Panc1 (cell line): ENCODE data around the gene DNAJC10. TPM values are rescaled to one million over a fixed set of nuclear protein-coding genes. Genes with fewer than 3 reads are reported as not detected.
A peak's percentile ranks its signal among the peaks of the same experiment; 100 is the strongest.
"Not testable (repeated sequence)": the region's sequence is repeated elsewhere in the genome, so short reads cannot be mapped to it uniquely, and the experiment has no call there.

ENCODE experiments used
- ATAC-seq: fragments of 200-7000 bp; cut with Tn5 transposase; 2 replicates; pipeline ENCODE4 v1.9.1; 2020; ENCODE audit warnings: mild to moderate bottlenecking, moderate library complexity
- BruUV-seq: library from RNA; stranded (reverse); fragments of 400-500 nt; replicated peaks from 2 replicates; lab custom pipeline; 2021; lab: Mats Ljungman, UMichigan
- CTCF ChIA-PET: fragments of 300-600 bp; sonication (Branson Sonifier 250); formaldehyde crosslinking; loops from one replicate; lab custom pipeline; 2022; ENCODE audit warnings: antibody characterized with exemption; lab: Charles Lee
- POLR2A ChIA-PET: fragments of 300-600 bp; sonication (Branson Sonifier 250); formaldehyde crosslinking; loops from one replicate; lab custom pipeline; 2022; ENCODE audit warnings: antibody characterized with exemption; lab: Charles Lee
- DNase-seq: peaks from one replicate; pipeline ENCODE4 v3.0.0-alpha.2; 2010; ENCODE audit warnings: low read depth, low spot score
- H3K27ac ChIP-seq: 2 replicates; pipeline ENCODE4 v1.5.1; 2011; ENCODE audit warnings: mild to moderate bottlenecking, low read length, inconsistent platforms
- H3K27me3 ChIP-seq: fragments of 200-500 bp; sonication (Bioruptor generic); 2 replicates; pipeline ENCODE4 v1.6.0; 2014; ENCODE audit warnings: low read length, inconsistent platforms; ENCODE audit not compliant: control insufficient read depth, insufficient read depth
- H3K36me3 ChIP-seq: fragments of 200-500 bp; sonication (Bioruptor generic); 2 replicates; pipeline ENCODE4 v1.5.1; 2014; ENCODE audit warnings: inconsistent platforms, mild to moderate bottlenecking, low read length, moderate library complexity; ENCODE audit not compliant: control insufficient read depth, insufficient read depth
- H3K4me1 ChIP-seq: 2 replicates; pipeline ENCODE4 v1.5.1; 2011; ENCODE audit warnings: inconsistent platforms, mild to moderate bottlenecking, low read length, moderate library complexity; ENCODE audit not compliant: control insufficient read depth, insufficient read depth
- H3K4me3 ChIP-seq, 2 experiments: 2 replicates each; pipeline ENCODE4 v1.5.1; 2011 to 2012; ENCODE audit warnings: low read depth in 2 of 2, low read length in 2 of 2, mild to moderate bottlenecking in 2 of 2, inconsistent platforms in 1 of 2, moderate library complexity in 1 of 2
- H3K9me3 ChIP-seq: fragments of 200-500 bp; sonication (Bioruptor generic); 2 replicates; pipeline ENCODE4 v1.5.1; 2014; ENCODE audit warnings: low read depth, mild to moderate bottlenecking, inconsistent platforms, low read length, moderate library complexity; ENCODE audit not compliant: control insufficient read depth, insufficient read depth
- SIN3A ChIP-seq: IDR thresholded peaks from 2 replicates; pipeline ENCODE4 v1.6.1; 2012; ENCODE audit warnings: low read depth, mild to moderate bottlenecking, low read length, moderate library complexity, borderline replicate concordance; ENCODE audit not compliant: insufficient read depth
- in situ Hi-C: cut with HindIII; loops from 2 replicates; pipeline ENCODE4 v1.10.0; 2016; ENCODE audit warnings: low sequenced_read_pairs, low pct_unique_long_range_greater_than_20kb
- intact Hi-C: fragments of 100-400 bp; cut with micrococcal nuclease; formaldehyde crosslinking; loops from one replicate; pipeline ENCODE4 v1.10.0; 2022; ENCODE audit not compliant: unreplicated experiment
- total RNA-seq: library from RNA; stranded (reverse); gene quantifications from one replicate; pipeline ENCODE4 v1.2.1, GENCODE V29; 2021; ENCODE audit not compliant: unreplicated experiment
- TF ChIP-seq, protein P1 (sequence below), 2 experiments: IDR thresholded peaks; 2 replicates each; pipeline ENCODE4 v1.6.1; 2011 to 2012; ENCODE audit warnings: low read depth in 2 of 2, control low read depth in 1 of 2, low read length in 1 of 2, mild to moderate bottlenecking in 1 of 2, moderate library complexity in 1 of 2; ENCODE audit not compliant: insufficient read depth in 1 of 2
- TF ChIP-seq, protein P2 (sequence below): fragments of 450-650 bp; IDR thresholded peaks from 2 replicates; pipeline ENCODE4 v1.5.1; 2017; ENCODE audit warnings: mild to moderate bottlenecking

Gene DNAJC10
- total RNA-seq, 1 experiment from 2014 or later: 122 TPM

DNA sequence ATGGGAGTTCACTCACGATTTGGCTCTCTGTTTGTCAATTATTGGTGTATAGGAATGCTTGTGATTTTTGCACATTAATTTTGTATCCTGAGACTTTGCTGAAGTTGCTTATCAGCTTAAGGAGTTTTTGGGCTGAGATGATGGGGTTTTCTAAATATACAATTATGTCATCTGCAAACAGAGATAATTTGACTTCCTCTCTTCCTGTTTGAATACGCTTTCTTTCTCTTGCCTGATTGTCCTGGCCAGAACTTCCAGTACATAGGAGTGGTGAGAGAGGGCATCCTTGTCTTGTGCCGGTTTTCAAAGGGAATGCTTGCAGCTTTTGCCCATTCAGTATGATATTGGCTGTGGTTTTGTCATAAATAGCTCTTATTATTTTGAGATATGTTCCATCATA lies 66.6 kb downstream of the DNAJC10 start:
- POLR2A ChIA-PET, intact Hi-C loops, ATAC-seq, BruUV-seq, in situ Hi-C loops, H3K27me3 ChIP-seq, H3K9me3 ChIP-seq, CTCF ChIA-PET, H3K4me1 ChIP-seq, H3K36me3 ChIP-seq, H3K27ac ChIP-seq, DNase-seq, H3K4me3 ChIP-seq: not testable (repeated sequence)

DNA sequence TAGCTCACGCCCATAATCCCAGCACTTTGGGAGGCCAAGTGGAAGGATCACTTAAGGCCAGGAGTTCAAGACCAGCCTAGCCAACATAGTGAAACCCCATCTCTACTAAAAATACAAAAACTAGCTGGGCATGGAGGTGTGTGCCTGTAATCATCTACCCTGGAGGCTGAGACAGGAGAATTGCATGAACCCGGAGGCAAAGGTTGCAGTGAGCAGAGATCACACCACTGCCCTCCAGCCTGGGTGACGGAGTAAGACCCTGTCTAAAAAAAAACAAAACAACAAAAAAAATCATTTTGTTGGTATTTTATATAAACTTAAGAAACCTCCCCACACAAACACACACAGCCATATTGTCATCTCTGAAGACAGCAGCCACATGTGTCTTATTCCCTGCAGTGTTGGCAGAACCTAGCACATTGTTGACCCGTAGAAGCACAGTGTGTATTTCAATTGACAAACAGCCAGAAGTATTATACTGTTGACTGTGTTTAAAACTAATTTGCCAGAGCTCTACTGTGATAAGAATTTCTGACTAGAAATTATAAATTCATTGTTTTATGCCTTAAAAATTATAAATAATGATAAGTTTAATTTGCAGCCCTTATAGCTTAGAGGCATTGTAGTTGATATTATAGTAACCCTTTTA lies 68.1 kb downstream of the DNAJC10 start:
- Histone ChIP-seq H3K4me3 (no peak overlapping the region), H3K27ac (no peak overlapping the region), H3K4me1 (no peaks in the 10 kb centered on the region), H3K9me3 (no peaks in the 10 kb centered on the region), H3K36me3 (no peaks in the 10 kb centered on the region; the same call in 1 of the 2 replicates), H3K27me3 (no peaks in the 10 kb centered on the region)
- in situ Hi-C loops (no loop called here), intact Hi-C loops (no loop called here)
- no peak for ATAC-seq
- DNase-seq: no peak
- ChIA-PET POLR2A (no interaction called here), CTCF (interaction anchor here (0.6 kb wide), 1 partner anchor 220 kb away, joined by 3 read pairs; no protein-coding TSS in a partner anchor)
- TF ChIP-seq, protein P1, sequence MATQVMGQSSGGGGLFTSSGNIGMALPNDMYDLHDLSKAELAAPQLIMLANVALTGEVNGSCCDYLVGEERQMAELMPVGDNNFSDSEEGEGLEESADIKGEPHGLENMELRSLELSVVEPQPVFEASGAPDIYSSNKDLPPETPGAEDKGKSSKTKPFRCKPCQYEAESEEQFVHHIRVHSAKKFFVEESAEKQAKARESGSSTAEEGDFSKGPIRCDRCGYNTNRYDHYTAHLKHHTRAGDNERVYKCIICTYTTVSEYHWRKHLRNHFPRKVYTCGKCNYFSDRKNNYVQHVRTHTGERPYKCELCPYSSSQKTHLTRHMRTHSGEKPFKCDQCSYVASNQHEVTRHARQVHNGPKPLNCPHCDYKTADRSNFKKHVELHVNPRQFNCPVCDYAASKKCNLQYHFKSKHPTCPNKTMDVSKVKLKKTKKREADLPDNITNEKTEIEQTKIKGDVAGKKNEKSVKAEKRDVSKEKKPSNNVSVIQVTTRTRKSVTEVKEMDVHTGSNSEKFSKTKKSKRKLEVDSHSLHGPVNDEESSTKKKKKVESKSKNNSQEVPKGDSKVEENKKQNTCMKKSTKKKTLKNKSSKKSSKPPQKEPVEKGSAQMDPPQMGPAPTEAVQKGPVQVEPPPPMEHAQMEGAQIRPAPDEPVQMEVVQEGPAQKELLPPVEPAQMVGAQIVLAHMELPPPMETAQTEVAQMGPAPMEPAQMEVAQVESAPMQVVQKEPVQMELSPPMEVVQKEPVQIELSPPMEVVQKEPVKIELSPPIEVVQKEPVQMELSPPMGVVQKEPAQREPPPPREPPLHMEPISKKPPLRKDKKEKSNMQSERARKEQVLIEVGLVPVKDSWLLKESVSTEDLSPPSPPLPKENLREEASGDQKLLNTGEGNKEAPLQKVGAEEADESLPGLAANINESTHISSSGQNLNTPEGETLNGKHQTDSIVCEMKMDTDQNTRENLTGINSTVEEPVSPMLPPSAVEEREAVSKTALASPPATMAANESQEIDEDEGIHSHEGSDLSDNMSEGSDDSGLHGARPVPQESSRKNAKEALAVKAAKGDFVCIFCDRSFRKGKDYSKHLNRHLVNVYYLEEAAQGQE (IDR thresholded peaks at IDR 0.05; ENCODE audit: insufficient read depth in 1 of 2, low read depth in 2 of 2, low read length in 1 of 2): no peak
- no peak for TF ChIP-seq SIN3A
- no TSS peak for BruUV-seq

DNA sequence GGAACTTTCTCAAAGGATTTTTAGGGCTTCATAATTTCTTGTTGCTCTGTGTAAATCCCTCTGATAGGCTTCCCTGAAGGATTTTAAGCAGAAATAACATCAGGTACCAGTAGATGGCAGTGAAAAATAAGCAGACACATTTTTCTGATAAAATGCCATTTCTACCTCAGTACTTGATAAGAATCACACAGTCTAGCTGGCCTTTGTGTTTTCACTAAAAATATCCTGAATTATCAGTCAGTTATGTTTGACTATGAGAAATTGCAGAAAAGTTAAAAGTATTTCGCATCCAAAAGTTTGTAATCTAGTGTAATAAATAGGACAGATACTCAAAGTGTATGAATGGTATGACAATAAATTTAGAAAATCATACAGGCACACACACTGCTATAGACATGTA lies 68.7 kb downstream of the DNAJC10 start:
- no TSS peak for BruUV-seq
- ChIA-PET POLR2A (no interaction called here), CTCF (interaction anchor here (0.6 kb wide), 1 partner anchor 220 kb away, joined by 3 read pairs; no protein-coding TSS in a partner anchor)
- TF ChIP-seq, protein P1 (IDR thresholded peaks at IDR 0.05; ENCODE audit: insufficient read depth in 1 of 2, low read depth in 2 of 2, low read length in 1 of 2): no peak
- TF ChIP-seq, protein P2, sequence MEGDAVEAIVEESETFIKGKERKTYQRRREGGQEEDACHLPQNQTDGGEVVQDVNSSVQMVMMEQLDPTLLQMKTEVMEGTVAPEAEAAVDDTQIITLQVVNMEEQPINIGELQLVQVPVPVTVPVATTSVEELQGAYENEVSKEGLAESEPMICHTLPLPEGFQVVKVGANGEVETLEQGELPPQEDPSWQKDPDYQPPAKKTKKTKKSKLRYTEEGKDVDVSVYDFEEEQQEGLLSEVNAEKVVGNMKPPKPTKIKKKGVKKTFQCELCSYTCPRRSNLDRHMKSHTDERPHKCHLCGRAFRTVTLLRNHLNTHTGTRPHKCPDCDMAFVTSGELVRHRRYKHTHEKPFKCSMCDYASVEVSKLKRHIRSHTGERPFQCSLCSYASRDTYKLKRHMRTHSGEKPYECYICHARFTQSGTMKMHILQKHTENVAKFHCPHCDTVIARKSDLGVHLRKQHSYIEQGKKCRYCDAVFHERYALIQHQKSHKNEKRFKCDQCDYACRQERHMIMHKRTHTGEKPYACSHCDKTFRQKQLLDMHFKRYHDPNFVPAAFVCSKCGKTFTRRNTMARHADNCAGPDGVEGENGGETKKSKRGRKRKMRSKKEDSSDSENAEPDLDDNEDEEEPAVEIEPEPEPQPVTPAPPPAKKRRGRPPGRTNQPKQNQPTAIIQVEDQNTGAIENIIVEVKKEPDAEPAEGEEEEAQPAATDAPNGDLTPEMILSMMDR: peak; percentile 55; the same call in 1 of the 2 replicates
- no peaks in the 10 kb centered on the region; the same call in 1 of the 2 replicates for H3K36me3 ChIP-seq
- no peaks in the 10 kb centered on the region for H3K27me3 ChIP-seq
- H3K27ac ChIP-seq: no peak overlapping the region
- DNase-seq (no peak), ATAC-seq (no peak)
- no peaks in the 10 kb centered on the region for H3K4me1 ChIP-seq
- in situ Hi-C loops (no loop called here), intact Hi-C loops (no loop called here)
- H3K4me3 ChIP-seq: no peak overlapping the region
- H3K9me3 ChIP-seq: no peaks in the 10 kb centered on the region
